ENCODE data around the gene LAGE3. TPM values are rescaled to one million over a fixed set of nuclear protein-coding genes. Genes with fewer than 3 reads are reported as not detected.

LAGE3 gene
- total RNA-seq, 2 donors from 2014 or later: 20.2 to 27.4 TPM

- ATAC-seq: peak; percentile 6
- TF ChIP-seq CTCF (IDR thresholded peaks at IDR 0.05) (no peak), POLR2A (IDR thresholded peaks at IDR 0.05) (no peak)
- no peaks in the 10 kb centered on the region for H3K9me3 ChIP-seq
- H3K4me1 ChIP-seq: peaks cover 22% of the 10 kb centered on the region
- H3K36me3 ChIP-seq (replicated peaks in 1 of 2; ENCODE audit: insufficient read depth in 1 of 2, low read depth in 2 of 2): peaks cover 0 to 4% of the 10 kb centered on the region in 2 donors
- no peaks in the 10 kb centered on the region for H3K27me3 ChIP-seq
- DNase-seq: no peak
- peak overlapping the region in 3 of 4 donors; percentile 20 to 81 (median 78) for H3K27ac ChIP-seq
- 35% methylated on average over 4 of the region's 13 CpGs; no CpG with 5 or more reads in 1 of the 2 donors for WGBS, 2 donors
- intact Hi-C loops (cut with DNase I): no loop called here
- peak overlapping the region; percentile 10 to 25 for H3K4me3 ChIP-seq
These were observed 34.3 kb downstream of the LAGE3 start for GRCh38 chrX:154444755-154445246.

- peak in 2 of 7 experiments; percentile 14 to 24 for TF ChIP-seq CTCF (IDR thresholded peaks at IDR 0.05)
- no peak for TF ChIP-seq POLR2A (IDR thresholded peaks at IDR 0.05)
- peaks cover 22% of the 10 kb centered on the region for H3K4me1 ChIP-seq
- ATAC-seq: peak; percentile 91
- H3K9me3 ChIP-seq: no peaks in the 10 kb centered on the region
- peak within 1 kb of the TSS; percentile 58 to 81 (median 72) for H3K27ac ChIP-seq
- H3K36me3 ChIP-seq (replicated peaks in 1 of 2; ENCODE audit: insufficient read depth in 1 of 2, low read depth in 2 of 2): peaks cover 0 to 4% of the 10 kb centered on the region in 2 donors
- WGBS, 2 donors: 1% methylated on average over 54 of the region's 94 CpGs; no CpG with 5 or more reads in 1 of the 2 donors
- peak within 1 kb of the TSS; percentile 10 to 25 for H3K4me3 ChIP-seq
- intact Hi-C loops (cut with DNase I): no loop called here
- DNase-seq: peak; percentile 77 to 86 (median 80)
- H3K27me3 ChIP-seq: no peaks in the 10 kb centered on the region
These were observed 34.9 kb downstream of the LAGE3 start, which contains the start of gene FAM50A for GRCh38 chrX:154443992-154444754. FAM50A (plus strand) TSS chrX:154444141; CDS start chrX:154444236, 95 bp downstream.

- 13% methylated on average over 9 to 10 of the region's 10 CpGs for WGBS, 2 donors
- Histone ChIP-seq H3K27ac (peak overlapping the region; percentile 58 to 81 (median 72)), H3K9me3 (no peaks in the 10 kb centered on the region), H3K4me1 (peaks cover 26% of the 10 kb centered on the region), H3K27me3 (no peaks in the 10 kb centered on the region), H3K36me3 (replicated peaks in 1 of 2; ENCODE audit: insufficient read depth in 1 of 2, low read depth in 2 of 2) (peaks cover 0 to under 1% of the 10 kb centered on the region in 2 donors), H3K4me3 (no peak overlapping the region)
- ATAC-seq (peak; percentile 5), DNase-seq (no peak)
- TF ChIP-seq POLR2A (IDR thresholded peaks at IDR 0.05) (no peak), CTCF (IDR thresholded peaks at IDR 0.05) (no peak)
- intact Hi-C loops (cut with DNase I): no loop called here
These were observed 35.6 kb downstream of the LAGE3 start for GRCh38 chrX:154443479-154443910.

GRCh38 chrX:154441984-154442707 is 36.9 kb downstream of the LAGE3 start:
- Histone ChIP-seq H3K27me3 (no peaks in the 10 kb centered on the region), H3K9me3 (no peaks in the 10 kb centered on the region), H3K27ac (no peak overlapping the region), H3K4me1 (peaks cover 33% of the 10 kb centered on the region), H3K36me3 (replicated peaks in 1 of 2; ENCODE audit: insufficient read depth in 1 of 2, low read depth in 2 of 2) (no peaks in the 10 kb centered on the region), H3K4me3 (no peak overlapping the region)
- intact Hi-C loops (cut with DNase I): no loop called here
- 82 to 87% methylated on average over 7 to 18 of the region's 21 CpGs for WGBS, 2 donors
- TF ChIP-seq CTCF (IDR thresholded peaks at IDR 0.05) (no peak), POLR2A (IDR thresholded peaks at IDR 0.05) (no peak)
- no peak for ATAC-seq
- DNase-seq: peak; percentile 28 to 72 (median 30)

All from body of pancreas (tissue), 4 donors.